Measurements from ENCODE around the gene BRME1.
"Not testable (repeated sequence)": the region's sequence is repeated elsewhere in the genome, so short reads cannot be mapped to it uniquely, and the experiment has no call there.

BRME1 gene

DNA sequence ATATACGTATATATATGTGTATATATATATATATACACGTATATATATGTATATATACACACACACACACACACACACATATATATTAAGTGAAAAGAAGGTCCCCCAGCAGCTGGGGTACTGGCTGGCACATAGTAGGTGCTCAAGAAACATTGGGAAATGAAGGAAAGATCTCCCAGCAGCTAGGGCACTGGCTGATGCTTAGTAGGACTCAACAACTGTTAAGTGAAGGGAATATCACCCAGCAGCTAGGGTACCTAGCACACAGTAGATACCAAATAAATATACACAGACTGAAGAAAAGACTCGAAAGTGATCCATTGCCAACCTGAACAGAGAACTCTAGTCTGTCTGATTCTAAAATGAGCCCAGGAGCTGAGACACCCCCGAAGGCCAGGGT is 20.1 kb upstream of the BRME1 start:
- no peak for DNase-seq

DNA sequence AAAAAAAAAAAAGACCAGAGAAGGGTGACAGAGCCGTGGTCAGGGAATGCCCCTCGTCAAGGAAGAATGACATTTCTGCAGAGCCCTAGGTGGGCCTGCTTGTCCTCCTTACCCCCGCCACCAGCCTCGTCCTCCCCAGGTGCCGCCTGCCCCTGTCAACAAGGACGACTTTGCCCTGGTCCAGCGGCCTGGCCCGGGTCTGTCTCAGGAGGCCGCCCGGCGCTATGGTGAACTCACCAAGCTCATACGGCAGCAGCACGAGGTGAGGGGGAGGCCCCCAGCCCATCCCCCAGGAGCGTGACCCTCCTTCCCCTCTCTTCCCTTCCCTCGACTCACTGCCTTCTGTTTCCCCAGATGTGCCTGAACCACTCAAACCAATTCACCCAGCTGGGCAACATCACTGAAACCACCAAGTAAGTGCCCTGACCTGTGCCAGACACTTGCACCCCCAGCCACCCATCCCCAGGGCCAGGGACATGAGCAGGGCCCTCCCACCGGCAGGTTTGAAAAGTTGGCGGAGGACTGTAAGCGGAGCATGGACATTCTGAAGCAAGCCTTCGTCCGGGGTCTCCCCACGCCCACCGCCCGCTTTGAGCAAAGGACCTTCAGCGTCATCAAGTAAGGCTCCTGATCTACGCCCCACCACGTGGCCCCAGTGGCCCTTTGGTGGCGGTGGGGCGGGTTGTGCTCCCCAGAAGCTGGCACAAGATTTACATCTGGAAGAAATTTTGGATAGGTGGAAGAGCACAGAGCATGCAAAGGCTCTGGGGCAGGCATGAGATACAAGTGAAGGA is 17.5 kb upstream of the BRME1 start:
- no peak for DNase-seq

DNA sequence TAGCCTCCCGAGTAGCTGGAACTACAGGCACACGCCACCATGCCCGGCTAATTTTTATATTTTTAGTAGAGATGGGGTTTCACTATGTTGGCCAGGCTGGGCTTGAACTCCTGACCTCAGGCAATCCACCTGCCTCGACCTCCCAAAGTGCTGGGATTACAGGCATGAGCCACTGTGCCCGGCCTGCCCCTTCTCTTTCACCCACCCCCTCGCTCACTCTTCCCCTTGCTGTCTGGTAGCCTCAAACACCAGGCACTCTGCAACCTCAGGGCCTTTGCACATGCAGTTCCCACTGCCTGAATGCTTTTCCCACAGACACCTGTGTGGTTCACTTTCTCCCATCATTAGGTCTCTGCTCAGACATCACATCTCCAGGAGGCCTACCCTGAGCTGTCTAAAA is 16.2 kb upstream of the BRME1 start:
- DNase-seq: not testable (repeated sequence)

DNA sequence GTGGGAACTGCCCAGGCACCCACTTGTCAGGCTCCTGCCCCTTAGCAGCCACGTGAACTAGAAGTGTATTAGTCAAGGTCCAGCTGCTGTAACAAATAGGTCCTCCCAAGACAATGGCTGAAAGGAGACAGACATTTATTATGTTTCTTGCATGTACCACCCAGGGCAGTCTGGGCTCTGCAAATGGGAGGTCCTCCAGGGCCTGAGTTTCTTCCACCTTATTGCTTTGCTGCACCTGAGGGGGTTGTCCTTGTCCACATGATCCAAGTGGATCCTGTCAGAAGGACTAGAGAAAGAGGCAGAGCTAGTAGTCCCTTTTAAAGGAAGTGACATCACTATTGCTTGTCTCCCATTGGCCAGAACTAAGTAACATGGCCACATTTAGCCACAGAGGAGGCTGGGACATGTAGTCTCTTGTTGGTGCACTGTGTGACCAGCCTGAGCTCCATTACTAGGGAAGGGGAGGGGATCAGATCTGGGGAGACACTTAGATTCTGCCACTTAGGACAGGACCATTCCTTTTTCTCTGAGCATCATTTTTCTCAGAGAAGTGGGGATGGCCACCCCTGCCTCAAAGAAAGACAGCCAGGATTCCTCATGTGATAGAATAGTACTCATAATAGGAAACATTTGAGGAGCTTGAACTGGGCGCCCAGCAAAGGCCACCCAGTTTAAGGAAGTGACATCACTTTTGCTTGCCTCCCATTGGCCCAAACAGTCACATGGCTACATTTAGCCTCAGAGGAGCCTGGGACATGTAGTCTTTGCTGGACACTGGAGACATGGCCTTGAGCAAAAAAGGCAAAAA is 15.2 kb upstream of the BRME1 start:
- no peak for DNase-seq

DNA sequence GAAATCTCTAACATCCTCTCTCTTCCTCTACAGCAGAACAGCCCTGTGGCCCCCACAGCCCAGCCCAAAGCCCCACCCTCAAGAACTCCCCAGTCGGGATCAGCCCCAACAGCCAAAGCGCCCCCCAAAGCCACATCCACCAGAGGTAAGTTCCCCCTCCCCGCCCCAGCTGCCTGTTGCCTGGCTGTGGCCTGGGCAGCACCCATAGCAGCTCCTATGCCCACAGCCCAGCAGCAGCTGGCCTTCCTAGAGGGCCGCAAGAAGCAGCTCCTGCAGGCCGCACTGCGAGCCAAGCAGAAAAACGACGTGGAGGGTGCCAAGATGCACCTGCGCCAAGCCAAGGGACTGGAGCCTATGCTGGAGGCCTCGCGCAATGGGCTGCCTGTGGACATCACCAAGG is 14.6 kb upstream of the BRME1 start:
- no peak for DNase-seq

DNA sequence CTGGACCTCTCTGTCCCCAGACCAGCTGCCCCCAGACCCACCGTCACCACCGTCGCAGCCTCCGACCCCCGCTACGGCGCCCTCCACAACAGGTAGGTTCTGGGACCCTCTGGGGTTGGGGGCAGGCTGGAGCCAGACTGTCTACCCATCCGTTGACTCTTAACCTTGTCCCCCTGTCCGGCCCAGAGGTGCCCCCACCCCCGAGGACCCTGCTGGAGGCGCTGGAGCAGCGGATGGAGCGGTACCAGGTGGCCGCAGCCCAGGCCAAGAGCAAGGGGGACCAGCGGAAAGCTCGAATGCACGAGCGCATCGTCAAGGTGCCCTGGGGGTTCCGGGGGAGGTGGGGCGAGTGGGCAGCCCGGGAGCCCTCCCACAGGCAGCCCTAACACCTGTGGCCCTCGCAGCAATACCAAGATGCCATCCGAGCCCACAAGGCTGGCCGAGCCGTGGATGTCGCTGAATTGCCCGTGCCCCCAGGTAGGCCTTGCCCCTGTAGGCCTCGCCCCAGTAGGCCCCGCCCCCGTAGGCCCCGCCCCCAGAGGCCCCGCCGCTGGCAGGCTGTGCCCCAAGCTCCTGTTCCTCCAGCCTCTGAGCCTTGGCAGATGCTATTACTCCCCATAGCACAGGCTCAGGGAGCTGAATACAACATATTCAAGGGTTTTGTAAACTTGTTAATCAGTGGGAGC is 13.0 kb upstream of the BRME1 start:
- no peak for DNase-seq

DNA sequence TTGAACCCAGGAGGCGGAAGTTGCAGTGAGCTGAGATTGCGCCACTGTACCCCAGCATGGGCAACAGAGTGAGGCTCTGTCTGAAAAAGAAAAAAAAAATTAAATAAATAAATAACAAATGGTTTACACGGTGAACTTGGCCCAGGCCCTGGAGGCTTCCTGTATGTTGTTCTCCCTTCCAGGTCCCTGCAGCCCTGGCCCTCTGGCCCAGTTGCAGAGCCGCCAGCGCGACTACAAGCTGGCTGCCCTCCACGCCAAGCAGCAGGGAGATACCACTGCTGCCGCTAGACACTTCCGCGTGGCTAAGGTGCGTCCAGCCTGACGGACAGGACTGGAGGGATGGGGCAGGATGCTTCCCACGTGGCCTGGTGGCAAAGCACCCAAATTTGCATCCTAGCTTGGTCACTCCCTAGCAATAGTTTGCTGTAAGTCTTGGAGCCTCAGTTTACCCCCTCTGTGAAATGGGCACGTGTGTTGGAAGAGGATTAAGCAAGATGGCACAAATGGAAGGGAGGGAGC is 12.0 kb upstream of the BRME1 start:
- no peak for DNase-seq

DNA sequence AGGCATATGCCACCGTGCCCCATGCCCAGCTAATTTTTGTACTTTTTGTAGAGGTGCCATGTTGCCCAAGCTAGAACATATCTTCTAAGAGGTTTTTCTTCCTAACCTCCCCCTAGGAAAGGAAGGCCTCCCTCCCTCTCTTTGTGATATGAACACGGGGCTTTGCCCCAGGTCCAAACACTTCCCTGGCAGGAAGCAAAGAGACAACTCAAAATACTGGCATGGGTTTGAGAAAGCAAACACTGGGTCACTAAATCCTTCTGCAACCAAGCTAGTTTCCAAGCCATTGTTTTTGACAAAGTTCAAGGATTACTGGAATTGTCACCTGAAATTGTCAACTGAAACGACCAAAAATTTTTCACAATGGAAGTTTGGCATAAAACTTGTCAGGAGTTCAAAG is 8.9 kb upstream of the BRME1 start:
- DNase-seq: no peak

DNA sequence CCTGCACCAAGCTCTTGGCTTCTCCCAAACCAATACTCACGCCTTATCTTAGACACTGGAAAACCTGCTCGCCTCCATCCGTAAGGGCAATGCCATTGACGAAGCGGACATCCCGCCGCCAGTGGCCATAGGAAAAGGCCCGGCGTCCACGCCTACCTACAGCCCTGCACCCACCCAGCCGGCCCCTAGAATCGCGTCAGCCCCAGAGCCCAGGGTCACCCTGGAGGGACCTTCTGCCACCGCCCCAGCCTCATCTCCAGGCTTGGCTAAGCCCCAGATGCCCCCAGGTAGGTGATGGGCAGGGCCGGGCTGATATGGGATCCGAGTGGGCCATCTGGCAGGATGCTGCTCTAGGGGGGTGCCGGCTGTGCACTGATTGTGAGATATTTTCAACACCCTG is 7.4 kb upstream of the BRME1 start:
- no peak for DNase-seq

DNA sequence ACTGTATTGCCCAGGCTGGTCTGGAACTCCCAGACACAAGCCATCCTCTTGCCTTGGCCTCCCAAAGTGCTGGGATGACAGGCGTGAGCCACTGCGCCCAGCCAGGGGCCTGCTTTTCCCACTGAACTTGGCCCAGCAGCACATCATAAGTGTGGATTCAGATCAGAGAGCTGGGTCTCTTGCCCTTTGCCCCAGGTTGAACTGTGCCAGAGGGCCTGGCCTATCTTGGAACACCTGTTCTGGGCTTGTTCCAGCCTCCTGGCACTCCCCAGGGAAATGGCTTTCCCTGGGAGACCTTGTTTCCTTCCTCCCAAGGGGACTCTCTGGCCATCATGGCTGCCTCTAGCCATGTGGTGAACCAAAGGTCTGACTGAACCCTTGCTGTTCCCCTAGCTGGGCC is 3.5 kb upstream of the BRME1 start:
- no peak for DNase-seq

DNA sequence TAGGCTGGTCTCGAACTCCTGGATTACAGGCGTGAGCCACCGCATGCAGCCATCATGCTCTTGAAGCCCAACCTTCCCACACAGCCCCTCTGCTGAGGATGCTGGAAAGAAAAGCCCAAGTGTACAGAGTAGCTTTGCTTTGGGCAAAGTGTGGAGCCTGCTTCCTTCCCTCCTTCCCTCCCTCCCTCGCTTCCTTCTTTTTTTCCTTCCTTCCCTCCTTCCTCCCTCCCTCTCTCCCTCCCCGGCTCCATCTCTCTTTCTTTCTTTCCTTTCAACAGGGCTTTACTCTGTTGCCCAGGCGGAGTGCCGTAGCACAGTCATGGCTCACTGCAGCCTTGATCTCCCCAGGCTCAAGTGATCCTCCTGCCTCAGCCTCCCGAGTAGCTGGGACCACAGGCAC is 2.8 kb upstream of the BRME1 start:
- DNase-seq: no peak

DNA sequence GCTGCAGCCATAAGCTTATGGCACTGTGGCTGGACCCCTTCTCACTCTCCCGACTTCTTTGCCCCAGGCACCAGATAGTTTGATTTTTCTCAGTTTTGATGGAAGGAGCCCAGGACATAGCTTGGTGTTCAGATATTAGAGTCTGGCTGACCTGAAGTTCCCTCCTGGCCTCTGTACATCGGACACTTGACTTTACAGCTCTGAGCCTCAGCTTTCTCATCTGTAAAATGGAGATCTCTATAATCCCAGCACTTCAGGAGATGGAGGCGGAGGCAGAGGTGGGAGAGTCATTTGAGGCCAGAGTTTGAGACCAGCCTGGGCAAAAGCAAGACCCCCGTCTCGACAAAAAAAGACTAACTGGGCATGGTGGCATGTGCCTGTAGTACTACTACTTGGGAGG is 993 bp upstream of the BRME1 start:
- no peak for DNase-seq

DNA sequence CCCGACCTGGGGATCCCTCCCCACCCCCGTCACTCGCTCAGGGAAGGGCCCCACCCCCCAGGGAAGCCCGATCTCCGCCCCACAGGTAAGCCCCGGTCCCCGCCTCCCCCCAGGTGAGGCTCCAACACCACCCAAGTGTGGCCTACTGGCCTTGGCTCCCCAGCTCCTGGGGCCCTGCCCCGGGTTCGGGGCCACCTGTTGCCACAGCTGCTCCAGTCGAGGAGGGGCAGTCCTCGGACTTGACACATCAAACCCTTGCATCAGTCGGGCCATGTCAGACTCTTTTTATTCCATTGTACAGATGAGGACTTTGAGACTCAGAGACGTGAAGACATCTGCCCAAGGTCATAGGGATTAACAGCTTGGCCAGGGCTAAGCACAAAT is 596 bp upstream of the BRME1 start:
- no peak for DNase-seq

DNA sequence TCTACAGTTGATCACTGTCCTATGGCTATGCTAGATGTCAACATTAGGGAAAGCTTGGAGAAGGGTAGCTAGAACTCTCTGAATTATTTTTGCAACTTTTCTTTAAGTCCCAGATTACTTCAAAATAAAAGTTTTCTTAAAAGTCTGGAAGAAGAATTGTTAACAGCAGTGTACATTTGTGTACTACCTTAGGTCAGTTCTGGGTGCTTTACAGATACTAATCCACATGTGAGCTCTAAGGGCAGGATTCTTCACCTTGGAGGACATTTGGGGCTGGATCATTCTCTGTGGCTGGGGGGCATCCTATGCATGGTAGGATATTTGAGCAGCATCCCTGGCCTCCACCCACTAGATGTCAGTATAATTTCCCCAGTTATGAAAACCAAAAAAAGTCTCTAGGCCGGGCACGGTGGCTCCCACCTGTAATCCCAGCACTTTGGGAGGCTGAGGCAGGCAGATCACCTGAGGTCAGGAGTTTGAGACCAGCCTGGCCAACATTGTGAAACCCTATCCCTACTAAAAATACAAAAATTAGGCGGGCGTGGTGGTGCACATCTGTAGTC is 2.8 kb downstream of the BRME1 start:
- DNase-seq: no peak

DNA sequence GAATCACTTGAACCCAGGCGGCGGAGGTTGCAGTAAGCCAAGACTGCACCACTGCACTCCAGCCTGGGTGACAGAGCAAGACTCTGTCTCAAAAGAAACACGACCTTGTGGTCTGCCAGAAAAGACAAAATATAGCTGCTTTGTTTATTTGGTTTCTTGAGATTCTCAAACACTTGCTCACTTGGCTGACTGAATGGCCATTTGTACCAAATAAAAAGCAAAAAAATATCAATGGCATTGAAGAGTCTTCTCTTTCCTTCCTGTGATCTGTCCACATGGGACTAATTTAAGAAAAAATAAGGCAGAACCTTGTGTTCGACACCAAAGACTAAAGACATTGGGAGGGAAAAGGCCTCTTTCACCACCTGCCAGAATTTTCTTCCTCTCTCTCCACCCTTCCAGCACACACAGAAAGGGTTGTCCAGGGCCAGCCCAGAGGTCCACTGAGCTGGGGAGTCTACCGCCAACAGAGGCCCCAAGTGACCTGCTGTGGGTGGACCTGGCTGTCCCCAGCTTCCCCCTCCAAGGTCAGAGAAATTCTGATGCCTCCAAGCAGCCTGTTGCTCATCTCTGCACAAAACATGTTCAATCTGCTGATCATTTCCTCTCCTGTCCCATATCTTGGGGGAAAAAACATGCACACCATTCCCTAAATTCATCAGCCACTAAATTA is 5.9 kb downstream of the BRME1 start:
- no peak for DNase-seq

DNA sequence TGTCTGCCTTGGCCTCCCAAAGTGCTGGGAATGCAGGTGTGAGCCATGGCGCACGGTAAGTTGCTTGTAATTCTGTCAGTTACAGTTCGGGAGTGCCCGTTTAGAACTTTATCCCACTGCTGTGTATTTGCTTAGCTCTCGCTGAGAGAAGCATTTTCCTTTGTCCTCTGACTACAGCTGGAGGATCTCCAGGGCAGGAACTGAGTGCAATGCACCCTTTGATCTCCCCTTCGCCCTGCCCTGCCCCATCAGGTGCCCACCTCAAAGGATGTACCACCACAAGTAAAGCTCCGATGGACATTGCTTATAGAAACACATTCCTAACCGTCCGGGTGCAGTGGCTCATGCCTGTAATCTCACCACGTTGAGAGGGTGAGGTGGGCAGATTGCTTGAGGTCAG is 6.5 kb downstream of the BRME1 start:
- DNase-seq: no peak

DNA sequence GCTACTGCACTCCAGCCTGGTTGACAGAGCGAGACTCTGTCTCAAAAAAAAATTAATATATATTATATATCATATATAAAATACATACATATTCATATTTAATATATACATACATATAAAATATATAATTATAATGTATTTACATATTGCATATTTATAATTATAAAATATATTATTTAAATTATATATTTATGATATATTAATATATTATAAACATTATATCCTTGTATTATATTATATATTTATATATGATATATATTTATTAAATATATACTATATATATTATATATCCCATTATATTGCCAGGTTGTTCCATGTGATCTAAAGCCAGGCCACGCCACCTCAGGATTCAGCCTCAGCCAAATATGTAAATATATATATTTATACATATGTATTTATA is 9.7 kb downstream of the BRME1 start:
- DNase-seq: no peak

DNA sequence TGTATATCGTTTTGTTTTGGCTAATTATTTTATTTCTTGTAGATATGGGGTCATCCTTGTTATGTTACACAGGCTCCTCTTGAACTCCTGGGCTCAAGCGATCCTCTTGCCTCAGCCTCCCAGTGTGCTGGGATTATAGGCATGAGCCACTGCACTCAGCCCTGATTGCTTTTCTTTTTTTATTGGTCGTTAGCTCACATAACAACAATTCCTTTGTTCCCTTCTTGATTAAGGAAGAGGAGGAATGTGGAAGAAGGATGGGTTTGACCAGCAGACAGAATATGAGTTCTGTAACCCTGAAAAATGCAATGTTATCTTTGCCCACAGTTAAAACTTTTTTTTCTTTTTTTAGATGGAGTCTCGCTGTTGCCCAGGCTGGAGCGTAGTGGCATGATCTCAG is 11.4 kb downstream of the BRME1 start:
- DNase-seq: no peak

DNA sequence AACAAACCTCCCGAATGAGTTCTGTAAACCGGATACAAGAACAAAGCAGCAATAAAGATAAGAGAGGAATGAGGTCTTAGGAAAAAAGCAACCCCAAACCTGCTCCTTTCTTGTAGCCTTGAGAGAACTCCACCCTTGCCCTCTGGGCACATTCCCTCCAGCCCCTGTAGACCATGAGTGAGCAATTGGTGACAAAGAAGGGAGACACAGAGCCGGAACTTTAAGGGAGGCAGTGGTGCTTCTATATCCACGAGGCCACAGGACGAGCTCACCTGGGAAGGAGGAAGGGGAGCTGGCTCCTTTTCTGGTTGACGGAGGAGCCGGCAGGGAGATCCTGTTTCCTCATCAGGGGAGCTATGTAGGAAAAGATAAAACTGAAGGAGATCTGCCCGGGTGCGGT is 13.0 kb downstream of the BRME1 start:
- no peak for DNase-seq

DNA sequence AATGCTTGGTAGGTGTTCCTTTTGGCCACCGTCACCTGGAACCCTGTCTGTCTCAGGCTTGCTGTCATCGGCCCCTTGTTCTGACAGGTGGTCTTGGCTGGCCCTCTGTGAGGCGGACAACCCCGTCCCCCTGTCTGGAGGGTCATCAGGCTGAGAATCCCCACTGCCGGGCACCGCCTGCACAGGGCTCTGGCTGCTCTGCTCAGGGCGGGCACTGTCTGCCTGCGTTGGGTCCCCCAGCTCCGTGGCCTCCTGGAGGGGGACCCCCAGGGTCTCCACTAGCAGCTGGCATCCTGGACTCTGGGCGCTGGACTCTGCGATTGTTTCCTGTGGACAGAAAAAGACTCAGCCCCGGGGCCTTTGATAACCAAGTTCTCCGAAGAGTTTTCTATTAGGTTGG is 15.8 kb downstream of the BRME1 start:
- DNase-seq: no peak

DNA sequence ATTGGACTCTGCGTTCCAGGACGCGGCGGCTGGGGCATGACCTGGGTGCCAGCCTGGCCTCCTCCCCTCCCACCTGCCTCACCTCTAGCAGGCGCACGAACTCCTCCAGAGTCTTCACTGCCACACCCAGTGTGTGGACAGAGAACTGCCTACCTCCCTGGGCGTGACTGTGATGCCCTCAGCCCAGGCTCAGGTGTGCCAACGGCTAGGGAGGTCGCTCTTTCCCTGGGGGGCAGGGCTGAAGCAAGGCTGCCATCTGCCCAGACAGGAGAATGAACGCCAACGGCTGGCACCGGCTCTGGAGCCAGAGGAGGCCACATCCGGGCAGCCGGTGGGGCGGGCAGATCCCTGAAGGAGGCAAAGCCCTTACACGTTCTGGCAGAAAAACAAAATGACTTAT is 17.6 kb downstream of the BRME1 start:
- DNase-seq: no peak

DNA sequence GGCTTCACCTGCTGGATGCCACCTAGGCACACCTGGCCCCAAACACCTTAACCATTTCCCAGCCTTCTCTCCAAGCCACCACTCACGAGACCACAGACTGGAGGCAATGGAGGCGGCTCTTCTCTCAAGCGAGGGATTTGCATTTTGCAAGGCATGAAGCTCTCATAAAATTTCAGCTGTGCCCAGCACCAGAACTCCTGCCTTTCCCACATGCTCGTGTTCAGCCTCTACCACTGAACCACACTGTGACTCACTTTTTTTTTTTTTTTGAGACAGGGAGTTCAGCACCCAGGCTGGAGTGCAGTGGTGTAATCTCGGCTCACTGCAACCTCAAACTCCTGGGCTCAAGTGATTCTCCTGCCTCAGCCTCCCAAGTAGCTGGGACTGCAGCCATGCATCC is 18.4 kb downstream of the BRME1 start:
- no peak for DNase-seq

DNA sequence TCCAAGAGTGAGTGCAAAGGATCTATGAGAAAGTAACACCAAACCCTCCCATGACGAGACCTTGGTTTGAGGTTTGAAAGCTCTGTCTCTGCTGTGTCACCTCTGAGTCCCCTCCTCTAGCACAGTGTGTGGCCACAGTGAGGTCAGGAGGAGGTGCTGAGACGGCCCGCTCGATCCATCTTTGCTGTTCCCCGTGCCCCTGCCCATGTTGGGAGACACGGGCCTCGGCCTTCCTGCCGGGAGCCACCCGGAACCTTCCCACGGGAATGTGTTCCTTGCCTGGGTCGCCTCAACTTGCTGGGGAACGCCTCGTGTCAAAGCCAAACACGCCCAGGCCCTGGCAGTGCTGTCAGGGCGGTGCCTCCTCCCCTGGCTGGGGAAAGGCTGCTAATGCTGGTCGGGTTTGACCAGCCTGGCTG is 18.9 kb downstream of the BRME1 start:
- no peak for DNase-seq

All from COR-L47 (cell line).